ENCODE measurements around the gene ABHD8. TPM values are rescaled to one million over a fixed set of nuclear protein-coding genes. Genes with fewer than 3 reads are reported as not detected.

Gene ABHD8
- total RNA-seq, 1 donor from 2014 or later: 16.9 TPM

DNA sequence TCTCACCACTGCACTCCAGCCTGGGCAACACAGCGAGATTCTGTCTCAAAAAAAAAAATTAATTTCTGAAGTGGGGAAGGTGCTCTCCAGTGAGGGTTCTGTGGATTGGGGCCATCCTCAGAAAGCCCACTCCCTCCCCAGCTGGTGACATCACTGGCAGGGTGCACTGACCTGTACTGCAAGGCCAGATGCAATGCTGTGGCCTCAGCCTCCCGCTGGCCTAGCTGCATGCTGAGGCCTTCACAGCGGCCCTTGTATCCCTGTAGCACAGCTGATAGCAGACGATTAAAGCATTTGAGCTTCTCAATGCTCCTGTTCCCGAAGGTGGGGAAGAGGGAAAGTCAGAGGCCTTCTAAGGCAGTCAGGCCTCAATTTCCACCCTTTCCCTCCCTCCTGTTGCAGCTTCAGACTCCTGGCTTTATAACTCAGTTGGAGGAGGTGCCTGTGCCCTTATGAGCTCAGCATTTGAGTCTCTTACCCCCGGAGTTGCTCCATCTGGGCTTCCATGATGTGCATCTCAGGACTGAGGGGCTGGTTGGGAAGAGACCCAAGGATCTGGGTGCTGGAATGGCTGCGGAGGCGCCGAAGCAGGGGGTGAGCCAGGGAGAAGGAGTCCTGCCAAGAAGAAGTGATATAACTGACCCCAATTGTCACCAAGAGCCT lies 44.0 kb downstream of the ABHD8 start:
- TF ChIP-seq, protein P1, sequence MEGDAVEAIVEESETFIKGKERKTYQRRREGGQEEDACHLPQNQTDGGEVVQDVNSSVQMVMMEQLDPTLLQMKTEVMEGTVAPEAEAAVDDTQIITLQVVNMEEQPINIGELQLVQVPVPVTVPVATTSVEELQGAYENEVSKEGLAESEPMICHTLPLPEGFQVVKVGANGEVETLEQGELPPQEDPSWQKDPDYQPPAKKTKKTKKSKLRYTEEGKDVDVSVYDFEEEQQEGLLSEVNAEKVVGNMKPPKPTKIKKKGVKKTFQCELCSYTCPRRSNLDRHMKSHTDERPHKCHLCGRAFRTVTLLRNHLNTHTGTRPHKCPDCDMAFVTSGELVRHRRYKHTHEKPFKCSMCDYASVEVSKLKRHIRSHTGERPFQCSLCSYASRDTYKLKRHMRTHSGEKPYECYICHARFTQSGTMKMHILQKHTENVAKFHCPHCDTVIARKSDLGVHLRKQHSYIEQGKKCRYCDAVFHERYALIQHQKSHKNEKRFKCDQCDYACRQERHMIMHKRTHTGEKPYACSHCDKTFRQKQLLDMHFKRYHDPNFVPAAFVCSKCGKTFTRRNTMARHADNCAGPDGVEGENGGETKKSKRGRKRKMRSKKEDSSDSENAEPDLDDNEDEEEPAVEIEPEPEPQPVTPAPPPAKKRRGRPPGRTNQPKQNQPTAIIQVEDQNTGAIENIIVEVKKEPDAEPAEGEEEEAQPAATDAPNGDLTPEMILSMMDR (IDR thresholded peaks at IDR 0.05; ENCODE audit: unreplicated experiment): no peak
- DNase-seq (ENCODE audit: low spot score, unreplicated experiment): no peak
- H3K9me3 Mint-ChIP-seq (ENCODE audit: low read depth): no peaks in the 10 kb centered on the region
- no peak overlapping the region for H3K27ac Mint-ChIP-seq
- H3K36me3 Mint-ChIP-seq (ENCODE audit: insufficient read depth): no peaks in the 10 kb centered on the region
- H3K4me3 Mint-ChIP-seq (ENCODE audit: low read depth): no peak overlapping the region
- peaks cover 3% of the 10 kb centered on the region for H3K27me3 Mint-ChIP-seq
- peaks cover 2% of the 10 kb centered on the region for H3K4me1 Mint-ChIP-seq (ENCODE audit: low read depth)

DNA sequence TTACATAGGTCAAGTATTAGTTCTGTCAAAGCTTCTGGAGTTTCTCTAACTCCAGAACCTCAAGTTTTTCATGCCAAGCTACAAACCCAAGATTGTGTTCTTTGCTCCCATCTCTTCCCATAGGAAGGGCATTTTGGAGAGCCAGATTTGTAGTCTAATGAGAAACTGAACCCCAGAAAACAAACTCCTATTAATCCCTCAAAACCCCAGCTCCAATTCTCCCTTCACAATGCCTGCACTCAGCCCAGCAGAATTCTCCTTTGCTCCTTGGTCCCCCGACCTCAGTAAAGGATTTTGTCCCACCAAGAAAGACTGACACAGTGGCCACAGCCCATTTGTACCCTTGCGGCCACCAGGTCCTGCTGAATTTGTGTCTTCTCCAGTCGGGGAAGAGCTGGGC lies 47.1 kb downstream of the ABHD8 start:
- no peaks in the 10 kb centered on the region for H3K36me3 Mint-ChIP-seq (ENCODE audit: insufficient read depth)
- TF ChIP-seq, protein P1 (IDR thresholded peaks at IDR 0.05; ENCODE audit: unreplicated experiment): no peak
- H3K4me3 Mint-ChIP-seq (ENCODE audit: low read depth): no peak overlapping the region
- H3K27me3 Mint-ChIP-seq: peaks cover 3% of the 10 kb centered on the region
- DNase-seq (ENCODE audit: low spot score, unreplicated experiment): no peak
- H3K4me1 Mint-ChIP-seq (ENCODE audit: low read depth): peaks cover 2% of the 10 kb centered on the region
- no peaks in the 10 kb centered on the region for H3K9me3 Mint-ChIP-seq (ENCODE audit: low read depth)
- H3K27ac Mint-ChIP-seq: no peak overlapping the region

DNA sequence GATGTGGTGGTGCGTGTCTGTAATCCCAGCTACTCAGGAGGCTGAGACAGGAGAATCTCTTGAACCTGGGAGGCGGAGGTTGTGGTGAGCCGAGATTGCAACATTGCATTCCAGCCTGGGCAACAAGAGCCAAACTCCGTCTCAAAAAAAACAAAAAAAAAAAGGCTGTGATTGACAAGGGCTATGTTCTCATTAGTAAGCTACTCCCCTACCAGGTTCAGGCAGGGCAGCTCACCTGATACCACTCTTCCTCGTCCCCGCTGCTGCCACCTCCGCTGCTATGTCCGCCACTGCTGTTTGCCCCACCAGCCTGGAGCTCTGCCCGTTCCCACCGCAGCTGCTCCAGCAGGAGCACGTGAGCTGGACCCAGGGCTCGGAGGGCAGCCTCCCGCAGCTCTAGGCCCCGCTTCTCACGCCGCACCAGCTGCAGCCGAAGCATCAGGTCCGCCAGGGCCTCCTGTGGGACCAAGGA lies 48.0 kb downstream of the ABHD8 start:
- Mint-ChIP-seq H3K27ac (no peak overlapping the region), H3K4me3 (ENCODE audit: low read depth) (no peak overlapping the region), H3K9me3 (ENCODE audit: low read depth) (no peaks in the 10 kb centered on the region), H3K36me3 (ENCODE audit: insufficient read depth) (no peaks in the 10 kb centered on the region), H3K27me3 (no peaks in the 10 kb centered on the region), H3K4me1 (ENCODE audit: low read depth) (peaks cover 2% of the 10 kb centered on the region)
- TF ChIP-seq, protein P1 (IDR thresholded peaks at IDR 0.05; ENCODE audit: unreplicated experiment): no peak
- no peak for DNase-seq (ENCODE audit: low spot score, unreplicated experiment)

DNA sequence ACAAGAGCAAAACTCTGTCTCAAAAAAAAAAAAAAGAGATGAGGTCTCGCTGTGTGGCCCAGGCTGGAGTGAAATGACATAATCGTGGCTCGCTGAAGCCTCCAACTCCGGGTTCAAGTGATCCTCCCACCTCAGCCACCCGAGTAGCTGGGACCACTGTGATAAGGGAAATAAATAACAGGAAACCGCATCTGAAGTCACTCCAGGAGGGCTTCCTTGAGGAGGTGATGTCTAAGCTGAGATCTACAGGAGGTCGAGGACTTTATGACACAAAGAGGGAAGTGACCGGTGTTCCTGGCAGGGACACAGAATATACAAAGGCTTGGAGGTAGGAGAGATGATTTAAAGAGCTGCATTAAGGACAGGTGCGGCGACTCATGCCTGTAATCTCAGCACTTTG lies 48.6 kb downstream of the ABHD8 start:
- H3K4me3 Mint-ChIP-seq (ENCODE audit: low read depth): no peak overlapping the region
- H3K27ac Mint-ChIP-seq: no peak overlapping the region
- DNase-seq (ENCODE audit: low spot score, unreplicated experiment): no peak
- TF ChIP-seq, protein P1 (IDR thresholded peaks at IDR 0.05; ENCODE audit: unreplicated experiment): no peak
- H3K9me3 Mint-ChIP-seq (ENCODE audit: low read depth): no peaks in the 10 kb centered on the region
- no peaks in the 10 kb centered on the region for H3K27me3 Mint-ChIP-seq
- H3K4me1 Mint-ChIP-seq (ENCODE audit: low read depth): peaks cover 2% of the 10 kb centered on the region
- H3K36me3 Mint-ChIP-seq (ENCODE audit: insufficient read depth): no peaks in the 10 kb centered on the region

DNA sequence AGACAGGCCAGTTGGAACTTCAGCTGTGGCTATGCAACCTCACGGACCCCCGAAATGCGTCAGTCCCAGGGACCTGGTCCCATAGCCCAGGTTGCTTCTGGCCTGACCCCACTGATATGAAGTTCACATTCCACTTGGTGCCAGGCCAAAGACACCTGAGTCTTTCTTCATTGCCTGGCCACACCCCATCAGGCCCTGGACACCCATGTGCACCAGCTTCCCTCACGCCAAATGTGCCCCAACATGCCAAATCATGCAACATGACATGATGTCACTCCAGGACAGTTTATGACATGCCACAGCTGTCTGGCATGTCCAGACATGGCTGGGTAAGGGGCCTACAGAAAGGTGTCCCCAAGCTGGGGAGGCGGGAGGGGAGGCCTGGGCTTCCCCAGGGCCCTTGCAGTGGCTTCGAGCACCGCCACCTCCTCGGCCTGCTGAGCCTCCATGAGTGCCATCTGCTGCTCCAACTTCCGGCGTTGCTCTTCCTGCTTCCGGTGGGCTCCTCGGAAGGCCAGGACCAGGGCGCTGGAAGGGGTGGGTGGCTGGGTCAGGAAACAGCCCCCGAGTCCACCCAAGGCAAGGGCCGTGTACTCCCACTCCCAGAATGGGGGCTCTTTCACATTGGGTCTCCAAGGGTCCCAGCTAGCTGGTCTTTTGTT lies 53.2 kb downstream of the ABHD8 start:
- Mint-ChIP-seq H3K27me3 (no peaks in the 10 kb centered on the region), H3K4me1 (ENCODE audit: low read depth) (peaks cover 22% of the 10 kb centered on the region), H3K4me3 (ENCODE audit: low read depth) (no peak overlapping the region), H3K27ac (no peak overlapping the region), H3K9me3 (ENCODE audit: low read depth) (no peaks in the 10 kb centered on the region), H3K36me3 (ENCODE audit: insufficient read depth) (no peaks in the 10 kb centered on the region)
- DNase-seq (ENCODE audit: low spot score, unreplicated experiment): no peak
- TF ChIP-seq, protein P1 (IDR thresholded peaks at IDR 0.05; ENCODE audit: unreplicated experiment): no peak

Measured in progenitor cell of endocrine pancreas (in vitro differentiated cells).